ENCODE results near the gene ATOH1.

GRCh38 chr4:93879919-93880318, 51.4 kb downstream of the ATOH1 start:
- TF ChIP-seq CTCF (IDR thresholded peaks at IDR 0.05) (no peak), POLR2A (IDR thresholded peaks at IDR 0.05) (no peak)
